Embryonic facial prominence (tissue), 1 donor: ENCODE data around the gene BICRAL.
A peak's percentile ranks its signal among the peaks of the same experiment; 100 is the strongest.
"Not testable (repeated sequence)": the region's sequence is repeated elsewhere in the genome, so short reads cannot be mapped to it uniquely, and the experiment has no call there.

Experiments used
- DNase-seq: peaks from one replicate; pipeline ENCODE4 v3.0.0-alpha.2; 2016; ENCODE audit errors: extremely low spot score

BICRAL gene, protein sequence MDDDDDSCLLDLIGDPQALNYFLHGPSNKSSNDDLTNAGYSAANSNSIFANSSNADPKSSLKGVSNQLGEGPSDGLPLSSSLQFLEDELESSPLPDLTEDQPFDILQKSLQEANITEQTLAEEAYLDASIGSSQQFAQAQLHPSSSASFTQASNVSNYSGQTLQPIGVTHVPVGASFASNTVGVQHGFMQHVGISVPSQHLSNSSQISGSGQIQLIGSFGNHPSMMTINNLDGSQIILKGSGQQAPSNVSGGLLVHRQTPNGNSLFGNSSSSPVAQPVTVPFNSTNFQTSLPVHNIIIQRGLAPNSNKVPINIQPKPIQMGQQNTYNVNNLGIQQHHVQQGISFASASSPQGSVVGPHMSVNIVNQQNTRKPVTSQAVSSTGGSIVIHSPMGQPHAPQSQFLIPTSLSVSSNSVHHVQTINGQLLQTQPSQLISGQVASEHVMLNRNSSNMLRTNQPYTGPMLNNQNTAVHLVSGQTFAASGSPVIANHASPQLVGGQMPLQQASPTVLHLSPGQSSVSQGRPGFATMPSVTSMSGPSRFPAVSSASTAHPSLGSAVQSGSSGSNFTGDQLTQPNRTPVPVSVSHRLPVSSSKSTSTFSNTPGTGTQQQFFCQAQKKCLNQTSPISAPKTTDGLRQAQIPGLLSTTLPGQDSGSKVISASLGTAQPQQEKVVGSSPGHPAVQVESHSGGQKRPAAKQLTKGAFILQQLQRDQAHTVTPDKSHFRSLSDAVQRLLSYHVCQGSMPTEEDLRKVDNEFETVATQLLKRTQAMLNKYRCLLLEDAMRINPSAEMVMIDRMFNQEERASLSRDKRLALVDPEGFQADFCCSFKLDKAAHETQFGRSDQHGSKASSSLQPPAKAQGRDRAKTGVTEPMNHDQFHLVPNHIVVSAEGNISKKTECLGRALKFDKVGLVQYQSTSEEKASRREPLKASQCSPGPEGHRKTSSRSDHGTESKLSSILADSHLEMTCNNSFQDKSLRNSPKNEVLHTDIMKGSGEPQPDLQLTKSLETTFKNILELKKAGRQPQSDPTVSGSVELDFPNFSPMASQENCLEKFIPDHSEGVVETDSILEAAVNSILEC

DNA sequence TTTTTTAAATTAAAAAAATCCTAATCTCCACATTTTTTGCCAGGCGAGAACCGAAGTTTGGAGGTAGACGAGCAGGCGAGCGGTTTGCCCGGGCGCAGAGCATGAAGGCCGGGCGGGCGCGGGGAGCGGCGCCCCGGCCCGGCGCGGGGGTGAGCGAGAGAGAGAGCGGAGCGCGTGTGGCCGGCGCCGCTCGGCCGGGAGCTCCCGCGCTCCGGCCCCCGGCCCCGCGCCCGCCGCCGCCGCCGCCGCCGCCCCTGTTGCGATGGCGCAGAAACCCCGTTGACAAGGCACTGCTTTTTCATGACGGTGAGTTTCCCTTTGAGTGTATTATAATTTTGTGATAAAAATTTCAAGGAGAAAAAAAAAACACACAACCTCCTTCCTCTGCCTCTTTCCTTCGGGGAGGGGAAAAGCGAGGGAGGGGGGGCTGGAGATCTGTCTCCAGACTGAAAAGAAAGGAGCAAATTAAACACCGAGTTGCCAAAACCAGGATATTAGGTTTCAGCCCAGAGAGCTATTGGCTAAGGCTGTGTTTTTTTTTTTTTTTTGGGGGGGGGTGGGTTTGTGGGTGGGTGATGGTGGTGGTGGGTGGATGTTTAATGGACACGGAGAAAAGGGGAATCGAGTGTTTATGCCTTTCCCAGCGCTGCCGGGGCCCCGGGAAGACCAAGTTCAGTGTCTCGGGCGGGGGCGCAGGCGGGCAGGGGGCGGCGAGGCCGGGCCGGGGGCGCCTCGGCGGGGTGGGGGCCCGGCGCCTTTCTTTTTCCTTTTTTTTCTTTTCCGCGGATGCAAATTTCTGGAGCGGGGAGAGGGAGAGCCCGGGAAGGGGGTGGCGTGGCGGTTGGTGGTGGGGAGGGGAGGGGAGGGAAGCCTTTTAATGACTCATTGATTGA lies at the start of gene BICRAL:
BICRAL (plus strand) TSS at position 257 of the 893 bp plus-strand sequence. CDS start 39,971 bp downstream, outside the sequence.
- DNase-seq = peak; percentile 88

DNA sequence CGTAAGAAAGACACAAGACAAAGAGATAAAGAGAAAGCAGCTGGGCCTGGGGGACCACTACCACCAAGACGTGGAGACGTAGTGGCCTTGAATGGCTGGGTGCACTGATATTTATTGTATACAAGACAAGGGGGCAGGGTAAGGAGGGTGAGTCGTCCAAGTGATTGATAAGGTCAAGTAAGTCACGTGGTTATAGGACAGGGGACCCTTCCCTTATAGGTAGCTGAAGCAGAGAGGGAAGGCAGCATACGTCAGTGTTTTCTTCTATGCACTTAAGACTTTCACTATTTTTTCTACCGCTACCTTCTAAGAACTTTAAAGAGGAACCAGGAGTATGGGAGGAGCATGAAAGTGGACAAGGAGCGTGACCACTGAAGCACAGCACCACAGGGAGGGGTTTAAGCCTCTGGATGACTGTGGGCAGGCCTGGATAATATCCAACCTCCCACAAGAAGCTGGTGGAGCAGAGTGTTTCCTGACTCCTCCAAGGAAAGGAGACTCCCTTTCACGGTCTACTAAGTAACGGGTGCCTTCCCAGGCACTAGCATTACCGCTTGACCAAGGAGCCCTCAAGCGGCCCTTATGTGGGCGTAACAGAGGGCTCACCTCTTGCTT lies 47.9 kb upstream of the BICRAL start:
- DNase-seq = not testable (repeated sequence)

DNA sequence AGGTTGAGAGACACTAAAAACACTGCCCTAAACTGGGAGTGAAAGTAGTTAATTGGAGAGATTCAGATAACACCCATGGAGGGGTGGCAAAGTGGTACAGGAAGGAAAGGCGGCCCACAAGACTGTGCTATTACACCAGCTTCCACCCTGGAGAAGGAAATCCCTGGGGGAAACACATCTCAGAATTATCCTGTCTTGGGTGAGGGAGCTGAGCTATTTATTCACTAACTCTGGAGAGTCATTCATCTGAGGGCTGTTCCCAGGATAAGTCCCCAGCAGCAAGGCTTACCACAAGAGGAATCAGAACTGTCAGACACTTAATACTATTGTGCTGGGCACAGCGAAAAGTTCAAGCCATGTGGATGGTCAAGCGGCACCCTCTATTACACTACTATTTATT lies 45.9 kb upstream of the BICRAL start:
- DNase-seq = no peak

DNA sequence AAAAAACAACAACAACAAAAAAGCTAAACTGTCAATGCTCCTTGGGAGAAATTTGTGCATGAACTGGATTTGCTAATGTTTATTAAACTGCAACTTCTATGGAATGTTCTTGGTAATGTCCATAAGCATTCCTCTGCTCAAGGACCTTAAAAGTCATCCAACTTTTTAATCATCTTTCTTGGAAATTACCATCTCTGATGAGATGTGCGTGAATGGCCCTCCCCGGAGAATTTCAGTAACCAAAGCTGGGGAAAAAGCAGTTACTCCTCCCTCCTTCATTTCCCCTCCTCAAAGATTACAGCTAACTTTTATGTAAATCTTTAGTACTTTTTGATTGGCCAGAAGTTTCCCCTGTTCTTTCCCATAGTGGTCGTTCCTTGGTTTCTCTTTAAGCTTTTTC lies 41.1 kb upstream of the BICRAL start:
- no peak for DNase-seq

DNA sequence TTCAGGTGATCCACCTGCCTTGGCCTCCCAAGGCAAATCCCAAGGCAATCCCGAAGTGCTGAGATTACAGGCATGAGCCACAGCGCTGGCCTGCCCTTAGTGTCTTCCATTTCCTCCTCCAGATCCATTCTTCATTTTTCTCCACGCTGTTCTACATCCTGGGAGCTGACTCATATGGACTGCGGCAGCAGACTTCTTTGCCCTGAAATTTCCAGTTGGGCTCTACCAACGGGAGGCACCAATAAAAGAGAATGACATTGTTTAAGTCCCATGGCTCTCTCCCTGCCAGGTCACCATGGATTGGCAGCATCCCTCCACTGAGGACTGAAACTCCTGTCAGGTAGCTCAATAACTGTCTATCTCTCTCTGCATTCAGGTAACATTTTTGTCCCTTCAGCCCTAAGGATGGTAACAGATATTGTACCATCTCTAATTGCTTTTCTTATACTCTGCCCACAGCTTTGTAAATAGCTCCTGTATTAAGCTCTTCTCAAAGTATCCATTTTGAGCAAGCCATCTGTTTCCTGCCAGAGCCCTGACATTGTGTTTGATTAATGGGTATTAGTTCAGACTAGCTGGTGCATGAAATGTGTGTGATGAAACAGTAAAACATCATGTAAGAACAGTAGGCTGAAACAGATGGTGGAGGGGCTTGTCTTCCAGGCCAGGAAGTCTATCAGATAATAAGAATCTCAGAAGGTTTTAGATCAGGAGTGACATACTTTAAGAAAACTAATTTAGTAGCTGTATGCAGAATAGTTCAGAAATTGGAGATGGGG lies 39.5 kb upstream of the BICRAL start:
- DNase-seq = peak; percentile 9

DNA sequence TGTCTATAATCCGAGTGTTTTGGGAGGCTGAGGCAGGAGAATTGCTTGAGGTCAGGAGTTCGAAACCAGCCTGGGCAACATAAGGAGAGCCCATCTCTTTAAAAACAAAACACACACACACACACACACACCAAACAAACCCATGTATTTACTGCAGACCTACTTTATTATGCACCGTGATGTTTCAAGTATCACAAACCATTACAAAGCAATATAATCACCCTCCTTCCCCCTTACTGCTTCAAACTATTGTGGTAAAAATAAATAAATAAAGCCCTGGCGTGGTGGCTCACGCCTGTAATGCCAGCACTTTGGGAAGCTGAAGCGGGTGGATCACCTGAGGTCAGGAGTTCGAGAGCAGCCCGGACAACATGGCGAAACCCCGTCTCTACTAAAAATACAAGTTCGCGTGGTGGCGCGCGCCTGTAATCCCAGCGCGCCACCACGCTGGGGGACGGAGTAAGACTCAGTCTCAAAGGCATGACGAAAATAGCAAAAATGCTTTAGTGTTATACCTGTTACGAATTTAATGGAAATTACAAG lies 37.4 kb upstream of the BICRAL start:
- no peak for DNase-seq

DNA sequence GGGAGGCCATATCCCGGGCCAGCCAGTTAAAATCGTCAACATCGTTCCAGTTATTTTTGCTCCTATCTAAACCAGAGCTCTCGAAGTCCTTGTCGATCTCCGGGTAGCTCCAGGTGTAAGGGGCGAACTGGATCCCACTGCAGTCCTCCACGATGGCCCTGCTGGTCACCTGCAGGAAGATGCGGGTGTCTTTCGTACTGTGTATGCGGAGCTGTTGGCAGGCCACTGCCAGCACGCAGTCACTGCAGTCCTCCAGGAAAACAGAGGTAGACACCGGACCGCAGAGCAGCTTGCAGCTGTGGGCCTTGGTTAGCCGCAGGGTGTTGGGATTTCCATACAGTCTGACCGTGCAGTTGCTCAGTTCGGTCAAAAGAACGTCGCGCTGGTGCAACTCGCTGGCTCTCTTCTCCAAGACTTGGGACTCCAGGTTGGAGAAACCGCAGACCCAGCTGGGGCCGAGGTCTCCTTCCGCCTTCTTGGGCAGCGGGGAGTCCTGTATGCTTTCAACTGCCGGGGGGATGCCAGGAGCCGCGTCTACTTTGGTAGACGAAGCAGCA lies 36.7 kb upstream of the BICRAL start:
- DNase-seq = no peak

DNA sequence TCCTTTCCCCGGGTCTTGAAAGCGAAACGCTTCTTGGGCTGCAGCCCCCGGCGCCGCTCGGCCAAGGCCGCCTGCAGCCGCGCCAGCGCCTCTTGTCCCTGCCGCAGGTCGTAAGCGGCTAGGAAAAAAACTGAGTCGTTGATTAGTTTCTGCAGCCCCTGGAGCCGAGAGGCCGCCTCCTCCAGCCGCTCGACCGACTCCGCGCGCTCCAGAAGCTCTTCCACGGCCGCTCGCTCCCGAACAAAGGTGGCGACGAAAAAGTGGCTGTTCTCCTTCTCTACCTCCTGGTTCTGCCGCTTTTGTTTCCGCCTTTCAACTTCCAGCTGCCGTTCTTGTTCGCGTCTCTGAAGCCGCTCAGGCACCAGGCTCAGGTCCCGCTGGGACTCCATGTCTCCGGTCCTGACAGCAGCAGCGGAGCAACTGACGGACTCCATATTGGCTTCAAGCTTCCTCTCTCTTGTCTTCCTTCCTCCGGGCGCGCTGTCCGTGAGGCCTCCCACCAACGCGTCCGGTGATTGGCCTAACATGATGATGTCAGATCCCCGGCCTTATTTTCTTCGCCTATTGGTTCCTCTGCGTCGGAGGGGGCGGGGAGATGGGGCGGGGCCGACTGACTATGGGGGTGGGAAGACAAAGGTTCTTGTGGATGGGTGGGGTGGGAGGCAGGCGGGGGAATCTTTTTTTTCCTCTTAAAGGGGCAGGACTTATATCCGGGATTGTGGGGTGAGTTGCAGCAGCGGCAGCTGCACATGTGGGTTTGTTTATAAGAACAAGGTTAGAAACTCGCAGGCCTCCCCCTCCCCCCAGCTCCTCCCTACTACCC lies 36.0 kb upstream of the BICRAL start, which contains the start of gene TBCC:
TBCC (minus strand) TSS at position 464 of the 823 bp plus-strand sequence; CDS start at position 434, 30 bp downstream.
- DNase-seq = peak; percentile 99

DNA sequence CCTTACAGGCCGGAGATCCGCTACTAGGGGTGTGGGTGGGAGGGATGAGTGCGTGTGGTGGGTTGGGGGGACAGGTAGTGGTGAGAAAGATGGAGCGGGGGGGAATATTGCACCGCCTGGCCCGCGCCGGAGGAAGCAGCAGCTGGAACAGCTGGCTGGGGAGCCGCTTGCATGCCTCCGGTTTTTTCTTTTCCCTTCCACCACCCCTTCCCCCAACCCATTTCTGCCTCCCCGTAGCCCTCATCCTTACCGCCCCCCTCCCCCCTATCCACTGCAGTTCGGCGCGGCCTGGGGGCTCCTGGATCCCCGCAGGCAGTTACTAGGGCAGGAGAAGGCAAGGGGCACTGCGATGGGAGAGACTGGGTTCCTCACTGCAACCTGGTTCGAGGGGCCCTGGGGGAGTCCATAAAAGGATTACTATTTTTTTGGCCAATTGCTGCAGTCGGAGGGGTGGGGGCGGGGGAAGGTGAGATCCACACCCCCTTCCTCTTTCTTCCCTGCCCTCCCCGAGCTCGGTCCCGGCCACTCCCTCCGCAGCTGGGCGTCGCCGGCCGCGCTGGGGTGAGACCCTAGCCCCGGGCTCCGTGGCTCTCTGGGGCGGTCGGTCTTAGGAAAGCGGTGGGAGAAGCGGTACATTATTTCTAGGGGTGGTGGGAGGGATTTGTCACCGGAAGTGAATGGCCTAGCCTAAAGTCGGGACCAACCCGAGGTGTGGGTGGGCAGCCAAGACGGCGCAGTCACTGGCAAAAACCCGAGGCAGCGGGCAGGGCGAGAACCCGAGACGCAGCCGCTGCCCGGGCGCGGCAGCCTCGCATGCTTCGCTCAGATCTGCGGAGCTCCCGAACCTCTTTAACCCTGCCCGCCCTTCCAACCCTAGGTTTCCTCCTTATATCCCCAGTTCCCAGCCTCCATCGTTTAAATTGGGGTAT lies 35.1 kb upstream of the BICRAL start:
- peak; percentile 70 for DNase-seq

DNA sequence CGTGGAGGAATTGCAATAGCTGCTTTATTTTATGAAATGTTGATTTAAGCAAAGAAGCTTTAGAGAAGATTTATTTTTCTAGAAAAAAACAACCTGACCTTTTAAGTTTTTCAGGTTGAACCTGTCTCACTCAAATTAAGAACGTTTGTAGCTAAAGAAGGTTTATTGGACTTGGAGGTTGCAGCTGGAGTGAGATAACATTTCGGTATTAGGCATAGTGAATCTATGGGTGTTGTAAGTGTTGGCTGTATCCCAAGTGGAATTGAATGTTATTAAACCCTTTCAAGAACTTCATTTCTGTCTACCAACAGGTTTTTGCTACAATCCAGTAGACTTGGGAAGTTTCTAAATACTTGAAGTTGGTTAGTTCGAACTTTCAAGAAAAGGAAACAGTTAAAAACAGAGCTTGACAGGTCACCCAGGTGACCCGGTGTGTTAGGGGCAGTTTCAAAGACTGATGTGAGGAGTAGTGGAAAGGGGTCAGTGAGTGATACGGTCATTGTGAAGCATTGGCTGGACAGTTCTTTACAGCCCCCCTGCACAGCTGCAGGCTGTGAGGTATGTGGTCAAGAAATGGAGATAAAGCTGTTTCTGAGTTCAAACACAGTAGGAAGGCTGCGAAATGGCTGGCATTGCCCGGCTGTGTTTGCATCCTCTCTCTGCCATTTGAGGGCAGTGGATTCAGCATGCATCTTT lies 33.5 kb upstream of the BICRAL start:
- no peak for DNase-seq

DNA sequence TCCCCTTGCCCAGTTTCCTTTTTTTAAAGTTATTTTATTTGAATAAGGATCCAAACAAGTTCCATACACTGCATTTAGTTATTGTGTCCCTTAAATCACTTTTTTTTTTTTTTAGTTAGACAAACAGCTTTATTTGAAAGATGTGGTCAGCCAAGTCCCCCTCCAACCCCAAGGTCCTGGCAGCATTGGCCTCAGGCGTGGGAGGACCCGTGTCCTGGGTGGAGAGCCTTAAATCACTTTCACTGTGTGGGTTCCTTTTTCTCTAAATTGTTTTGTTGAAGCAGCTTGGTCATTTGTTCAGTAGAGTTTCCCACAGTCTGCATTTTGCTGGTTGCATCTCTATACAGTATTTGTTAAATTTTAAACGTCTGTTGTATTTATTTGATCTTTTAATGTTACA lies 30.8 kb upstream of the BICRAL start:
- no peak for DNase-seq

DNA sequence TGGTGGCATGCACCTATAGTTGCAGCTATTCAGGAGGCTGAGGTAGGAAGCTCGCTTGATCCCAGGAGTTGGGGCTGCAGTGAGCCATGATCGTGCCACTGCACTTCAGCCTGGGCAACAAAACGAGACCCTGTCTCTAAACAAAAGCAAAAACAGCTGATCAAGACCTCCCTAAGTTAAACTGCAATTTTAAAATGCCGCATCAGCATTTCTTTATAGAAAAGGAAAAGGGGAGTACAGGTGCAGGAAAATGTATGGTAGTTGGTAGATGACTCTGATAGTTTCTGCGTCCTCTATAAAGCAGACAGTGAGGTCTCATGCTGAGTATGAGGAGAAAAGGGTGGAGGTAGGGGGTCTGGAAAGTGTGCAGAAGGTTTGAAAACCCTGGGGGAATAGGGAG lies 27.1 kb upstream of the BICRAL start:
- DNase-seq = no peak

DNA sequence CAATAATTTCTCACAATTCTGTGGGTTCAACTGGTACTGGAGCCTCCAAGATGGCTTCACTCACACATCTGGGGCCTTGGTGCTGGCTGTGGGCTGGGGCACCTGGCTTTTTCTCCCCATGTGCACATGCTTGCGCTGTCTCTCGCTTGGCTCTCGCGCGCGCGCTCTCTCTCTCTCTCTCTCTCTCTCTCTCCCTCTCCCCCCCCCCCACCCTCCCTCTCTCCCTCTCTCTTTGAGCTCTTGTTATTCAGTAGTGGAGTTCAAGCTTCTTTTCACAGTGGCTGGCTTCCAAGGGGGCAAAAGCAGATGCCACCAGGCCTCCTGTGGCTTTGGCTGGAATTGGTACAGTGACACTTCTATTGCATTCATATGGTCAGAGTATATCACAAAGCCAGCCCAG lies 25.1 kb upstream of the BICRAL start:
- DNase-seq = no peak

DNA sequence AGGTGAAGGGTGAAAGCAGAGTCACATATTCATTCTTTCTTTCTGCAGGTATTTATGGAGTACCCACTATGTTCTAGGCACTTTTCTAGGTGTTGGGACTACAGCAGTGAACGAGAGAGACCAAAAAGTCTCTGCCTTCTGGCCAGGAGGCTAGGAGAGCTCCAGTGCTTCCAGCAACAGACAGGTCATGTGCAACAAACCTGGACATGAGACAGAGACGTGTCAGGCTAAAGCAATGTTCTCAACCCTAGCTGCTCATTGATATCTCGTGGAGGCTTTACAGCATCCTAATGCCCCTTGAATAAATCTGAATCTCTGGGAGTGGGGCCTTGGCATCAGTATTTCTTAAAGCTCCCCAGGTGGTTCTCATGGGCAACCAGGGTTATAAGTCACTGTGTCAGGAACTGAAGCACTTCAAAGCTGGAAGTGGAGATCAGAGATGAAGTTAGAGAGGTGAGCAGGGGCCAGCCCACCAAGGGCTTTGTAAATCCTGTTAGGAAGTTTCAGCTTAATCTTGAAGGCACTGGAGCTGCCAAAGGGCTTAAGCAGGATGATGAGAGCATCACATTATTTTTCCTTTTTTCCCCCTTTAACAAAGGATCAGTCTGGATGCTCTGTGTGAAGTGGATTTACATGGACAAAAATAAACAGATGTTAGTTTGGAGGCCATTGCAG lies 23.0 kb upstream of the BICRAL start:
- no peak for DNase-seq

DNA sequence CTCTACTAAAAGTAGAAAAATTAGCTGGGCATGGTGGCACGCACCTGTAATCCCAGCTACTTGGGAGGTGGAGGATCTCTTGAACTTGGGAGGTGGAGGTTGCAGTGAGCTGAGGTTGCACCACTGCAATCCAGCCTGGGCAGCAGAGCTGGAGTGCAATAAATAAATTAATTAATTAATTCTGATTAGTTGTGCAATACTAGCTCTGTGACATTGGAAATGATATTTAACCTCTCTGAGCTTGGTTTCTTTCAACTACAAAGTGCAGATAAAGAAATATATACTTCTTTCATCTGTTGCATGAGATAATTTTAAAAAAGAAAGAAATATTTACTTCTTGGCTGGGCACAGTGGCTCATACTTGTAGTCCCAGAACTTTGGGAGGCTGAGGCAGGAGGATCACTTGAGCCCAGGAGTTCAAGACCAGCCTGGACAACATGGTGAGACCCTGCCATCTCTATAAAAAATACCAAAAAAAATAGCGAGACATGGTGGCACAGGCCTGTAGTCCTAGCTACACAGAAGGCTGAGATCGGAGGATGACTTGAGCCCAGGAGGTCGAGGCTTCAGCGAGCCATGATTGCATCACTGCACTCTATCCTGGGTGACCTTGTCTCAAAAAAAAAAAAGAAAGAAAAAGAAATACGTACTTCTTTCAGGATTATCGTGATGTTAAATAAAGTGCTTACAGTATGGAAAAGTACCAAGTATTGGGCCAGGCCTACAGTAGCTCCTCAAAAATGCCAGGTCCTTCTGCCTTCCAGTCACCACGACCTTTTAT lies 20.4 kb upstream of the BICRAL start:
- no peak for DNase-seq
